ENCODE measurements around the gene POLR1D.

The POLR1D gene, protein sequence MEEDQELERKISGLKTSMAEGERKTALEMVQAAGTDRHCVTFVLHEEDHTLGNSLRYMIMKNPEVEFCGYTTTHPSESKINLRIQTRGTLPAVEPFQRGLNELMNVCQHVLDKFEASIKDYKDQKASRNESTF

DNA sequence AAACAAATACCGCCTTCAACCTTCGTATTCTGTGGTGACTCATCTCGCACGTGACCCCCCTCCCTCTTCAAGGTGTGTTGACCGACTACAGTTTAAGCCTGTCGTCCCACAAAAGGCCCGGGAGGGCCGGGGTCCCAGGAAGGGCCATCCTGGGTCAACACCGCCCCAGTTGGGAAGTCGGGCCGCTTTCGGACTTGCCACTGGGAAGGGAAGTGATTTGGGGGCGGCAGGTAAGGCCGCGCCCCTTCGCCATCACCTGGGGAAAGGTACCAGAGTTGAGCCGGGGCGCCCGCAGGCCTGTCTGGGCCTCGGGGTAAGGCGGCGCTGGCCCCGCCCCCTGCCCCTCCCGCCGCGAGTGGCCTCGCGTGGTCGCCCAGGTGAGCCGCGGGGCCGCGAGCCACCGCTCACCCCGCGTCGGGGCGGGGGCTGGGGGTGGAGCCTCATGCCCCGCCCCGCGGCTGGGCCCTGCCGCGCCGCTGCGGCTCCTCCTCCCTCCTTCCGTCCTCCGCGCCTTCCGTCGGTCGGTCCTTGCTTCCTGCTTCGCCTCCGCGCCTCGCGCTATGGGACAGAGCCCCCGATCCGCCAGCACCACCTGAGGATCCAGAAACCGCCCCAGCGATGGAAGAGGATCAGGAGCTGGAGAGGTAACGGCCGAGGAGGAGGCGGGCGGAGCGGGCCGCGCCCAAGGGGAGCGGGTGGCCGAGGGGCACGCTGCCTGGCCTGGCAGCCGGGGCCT, at the start of gene POLR1D:
POLR1D (plus strand) TSS at position 527 of the 736 bp plus-strand sequence; CDS start at position 619, 92 bp downstream.
- peak; percentile 58 to 82 for DNase-seq

DNA sequence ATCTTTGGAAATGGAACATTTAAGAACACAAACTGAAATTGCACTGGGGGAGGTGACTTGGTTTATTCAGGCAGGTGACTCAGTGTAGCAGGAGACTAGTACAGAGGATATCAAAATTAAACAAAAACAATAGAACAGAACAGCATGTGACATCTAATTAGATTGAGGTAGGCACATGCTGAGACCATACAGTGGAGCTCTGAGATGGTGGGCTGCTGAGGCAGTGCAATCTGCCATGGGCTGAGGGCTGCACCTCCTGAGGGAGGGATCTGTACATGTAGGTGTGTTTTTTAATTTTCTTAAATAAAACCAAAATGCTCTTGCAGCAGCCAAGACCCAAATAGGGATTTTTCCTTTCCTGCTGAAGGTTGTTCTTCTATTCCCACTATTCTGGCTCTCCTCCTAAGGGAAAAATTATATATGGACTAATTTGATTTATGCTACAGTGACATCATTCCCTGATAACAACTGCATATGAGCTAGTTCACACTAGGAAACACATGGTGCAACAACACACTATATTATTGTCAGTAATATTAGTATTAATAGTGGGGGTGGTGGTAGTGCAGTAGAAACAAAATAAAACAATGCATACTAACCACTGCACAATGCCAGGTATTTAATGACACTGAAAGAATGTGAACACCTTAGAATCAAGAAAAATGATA, 49.3 kb upstream of the POLR1D start:
- no peak for DNase-seq

DNA sequence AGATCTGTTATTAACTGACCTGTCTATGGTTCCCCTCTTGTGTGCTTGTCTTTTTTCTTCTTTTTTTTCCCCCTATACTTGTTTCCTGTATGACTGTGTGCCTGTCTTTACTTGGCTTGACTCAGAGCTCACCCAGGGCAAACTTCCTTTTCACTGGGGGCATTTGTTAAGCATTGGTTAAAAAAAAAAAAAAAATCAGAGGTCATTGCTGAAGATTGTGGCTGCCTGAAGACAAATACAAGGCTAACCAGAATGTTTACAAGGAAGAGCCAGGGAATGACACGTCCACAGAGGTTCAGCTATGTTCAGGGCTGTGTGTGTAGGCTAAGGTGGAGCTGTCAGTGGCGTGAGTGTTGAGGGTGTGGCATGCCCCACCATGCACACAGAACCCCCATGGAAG, 48.4 kb upstream of the POLR1D start:
- no peak for DNase-seq

DNA sequence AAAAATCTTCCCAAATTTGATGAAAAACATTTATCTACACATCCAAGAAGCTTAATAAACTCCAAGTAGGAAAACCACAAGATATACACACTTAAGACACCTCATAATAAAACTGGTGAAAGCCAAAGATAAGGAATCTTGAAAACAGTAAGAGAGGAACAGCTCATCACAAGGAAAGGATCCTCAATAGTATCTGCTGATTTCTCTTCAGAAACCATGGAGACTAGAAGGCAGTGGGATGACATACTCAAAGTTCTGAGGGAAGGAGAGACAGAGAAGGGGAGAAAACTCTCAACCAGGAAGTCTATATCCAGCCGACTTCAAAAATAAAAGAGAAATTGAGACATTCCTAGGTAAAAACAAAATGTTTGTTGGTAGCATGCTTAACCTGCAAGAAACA, 47.0 kb upstream of the POLR1D start:
- no peak for DNase-seq

DNA sequence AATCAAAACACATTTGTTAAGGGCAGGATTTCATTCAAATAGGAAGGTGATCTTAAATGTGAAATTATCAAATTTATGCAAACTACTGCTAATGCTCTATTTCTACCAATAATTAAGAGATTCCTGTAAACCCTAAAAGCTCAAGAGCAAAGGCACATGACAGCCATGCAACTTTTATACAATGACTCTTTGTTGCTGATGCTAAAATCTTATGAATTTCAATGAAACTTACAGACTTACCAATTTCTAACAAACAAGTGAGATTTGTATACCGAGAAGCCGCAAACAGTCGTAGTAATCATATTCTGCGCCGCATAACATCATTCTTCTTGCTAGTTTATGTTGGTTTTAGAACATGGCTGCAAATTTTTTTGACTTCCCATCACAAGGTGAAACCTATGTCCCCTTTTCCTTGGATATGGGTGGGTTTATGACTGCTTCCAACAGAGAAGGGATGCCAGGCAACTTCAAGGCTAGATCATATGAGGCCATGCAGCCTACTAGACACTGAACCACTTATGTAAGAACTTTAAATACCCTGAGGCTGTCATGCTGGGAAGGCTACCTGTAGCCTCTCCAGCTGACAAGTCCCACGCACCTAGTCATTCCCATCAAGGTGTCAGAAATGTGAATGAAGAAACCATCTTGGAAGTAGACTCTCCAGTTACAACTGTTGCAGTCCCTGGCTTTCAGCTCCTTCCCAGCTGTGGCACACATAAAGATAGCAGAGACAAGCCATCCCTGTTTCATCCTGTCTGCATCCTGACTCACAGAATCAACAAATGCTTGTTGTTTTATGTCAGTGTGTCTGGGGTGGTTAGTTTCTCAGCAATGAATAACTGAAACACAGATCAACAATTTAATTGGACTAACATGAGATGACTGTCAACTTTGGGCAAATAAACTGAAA, 43.3 kb upstream of the POLR1D start:
- no peak for DNase-seq

DNA sequence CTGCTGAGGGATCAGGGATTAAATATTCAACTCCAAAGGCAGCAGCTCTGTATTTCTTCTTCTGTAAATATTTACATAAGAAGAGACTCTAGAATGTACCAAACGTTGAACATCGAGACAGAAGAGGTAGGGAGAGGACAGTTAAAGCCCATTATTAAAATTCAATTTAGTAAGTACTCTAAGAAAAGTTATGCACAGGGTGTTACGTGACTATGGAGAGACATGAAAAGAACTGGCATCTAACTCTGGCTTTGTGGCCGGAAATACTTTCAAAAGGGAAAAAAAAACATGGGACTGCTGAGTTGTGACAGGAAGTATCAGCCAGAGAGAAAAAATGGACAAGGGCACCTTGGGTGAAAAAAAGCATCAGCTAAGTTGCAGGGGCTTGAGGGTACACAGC, 38.0 kb upstream of the POLR1D start:
- no peak for DNase-seq

DNA sequence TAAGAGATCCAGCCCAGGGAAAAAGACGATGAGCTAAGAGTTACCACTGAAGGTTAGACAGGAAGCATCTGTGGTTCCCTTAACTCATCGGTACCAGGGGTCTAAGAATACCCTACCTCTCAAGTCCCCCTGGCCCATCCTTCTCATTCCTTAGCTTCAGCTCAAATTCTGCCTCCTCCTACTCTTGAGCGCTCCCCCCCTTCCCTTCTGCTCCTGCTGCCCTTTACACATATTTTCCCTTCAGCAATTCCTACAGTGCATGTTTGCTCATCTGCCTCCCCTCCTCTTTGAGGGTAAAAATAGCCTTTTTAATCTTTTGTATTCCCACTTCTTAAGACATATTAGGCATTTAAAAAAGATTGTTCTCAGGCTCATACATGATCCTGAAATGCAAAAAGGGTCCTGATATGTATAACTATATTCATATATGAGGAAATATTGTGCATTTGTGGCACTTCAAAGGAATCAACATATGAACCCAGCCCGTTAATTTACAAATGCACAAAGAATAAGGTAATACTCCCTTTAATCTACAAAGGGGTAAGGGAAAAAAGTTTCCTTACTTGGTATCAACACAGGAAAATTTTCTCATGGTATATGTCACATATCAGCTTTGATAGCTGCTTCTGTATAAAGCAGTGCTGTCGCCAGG, 34.5 kb upstream of the POLR1D start:
- no peak for DNase-seq

DNA sequence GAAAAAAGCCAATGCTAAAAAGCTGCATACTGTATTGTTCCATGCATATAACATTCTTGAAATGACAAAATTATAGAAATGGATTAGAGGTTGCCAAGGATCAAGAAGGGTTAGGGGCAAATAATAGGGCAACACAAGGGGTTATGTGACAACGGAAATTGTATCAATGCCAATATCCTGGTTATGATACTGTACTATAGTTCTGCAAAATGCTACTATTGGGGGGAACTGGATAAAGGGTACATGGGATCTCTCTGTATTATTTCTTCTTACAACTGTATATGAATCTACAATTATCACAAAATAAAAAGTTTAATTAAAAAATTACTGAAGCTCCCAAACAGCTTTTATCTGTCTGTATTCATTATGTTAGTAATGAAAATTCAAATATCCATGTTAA, 33.3 kb upstream of the POLR1D start:
- no peak for DNase-seq

DNA sequence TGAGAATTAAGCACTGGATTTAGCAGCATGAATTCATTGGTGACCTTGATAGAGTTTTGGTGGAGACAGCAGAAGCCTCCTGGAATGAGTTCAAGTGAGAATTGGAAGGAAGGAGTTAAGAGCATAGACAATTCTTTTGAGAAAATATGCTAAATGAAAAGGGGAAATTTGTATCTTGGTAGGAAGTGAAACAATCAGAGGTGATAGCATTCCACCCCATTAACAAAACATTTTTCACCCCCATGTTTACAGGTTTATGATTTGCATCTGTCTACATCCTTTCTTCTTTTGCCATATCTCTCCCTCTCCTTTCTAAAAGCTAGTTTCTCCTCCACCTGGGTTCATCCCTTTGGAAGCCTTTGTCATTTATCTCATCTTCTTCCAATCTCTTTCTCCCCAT, 28.8 kb upstream of the POLR1D start:
- no peak for DNase-seq

DNA sequence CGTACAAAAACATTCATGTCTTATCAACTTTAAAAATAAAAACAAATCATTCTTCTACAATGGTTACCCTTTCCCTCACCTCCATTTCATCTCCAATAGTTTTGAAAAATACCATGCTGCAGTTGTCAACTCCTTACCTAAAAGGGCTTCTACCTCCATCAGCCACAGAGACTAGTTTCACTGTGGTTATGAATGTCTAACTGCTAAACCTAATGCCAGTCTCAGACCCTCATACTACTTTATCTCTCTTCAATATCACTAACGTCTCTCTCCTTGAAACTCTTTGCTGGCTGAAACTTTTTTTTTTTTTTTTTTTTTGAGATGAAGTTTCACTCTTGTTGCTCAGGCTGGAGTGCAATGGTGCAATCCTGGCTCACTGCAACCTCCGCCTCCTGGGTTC, 28.4 kb upstream of the POLR1D start:
- no peak for DNase-seq

DNA sequence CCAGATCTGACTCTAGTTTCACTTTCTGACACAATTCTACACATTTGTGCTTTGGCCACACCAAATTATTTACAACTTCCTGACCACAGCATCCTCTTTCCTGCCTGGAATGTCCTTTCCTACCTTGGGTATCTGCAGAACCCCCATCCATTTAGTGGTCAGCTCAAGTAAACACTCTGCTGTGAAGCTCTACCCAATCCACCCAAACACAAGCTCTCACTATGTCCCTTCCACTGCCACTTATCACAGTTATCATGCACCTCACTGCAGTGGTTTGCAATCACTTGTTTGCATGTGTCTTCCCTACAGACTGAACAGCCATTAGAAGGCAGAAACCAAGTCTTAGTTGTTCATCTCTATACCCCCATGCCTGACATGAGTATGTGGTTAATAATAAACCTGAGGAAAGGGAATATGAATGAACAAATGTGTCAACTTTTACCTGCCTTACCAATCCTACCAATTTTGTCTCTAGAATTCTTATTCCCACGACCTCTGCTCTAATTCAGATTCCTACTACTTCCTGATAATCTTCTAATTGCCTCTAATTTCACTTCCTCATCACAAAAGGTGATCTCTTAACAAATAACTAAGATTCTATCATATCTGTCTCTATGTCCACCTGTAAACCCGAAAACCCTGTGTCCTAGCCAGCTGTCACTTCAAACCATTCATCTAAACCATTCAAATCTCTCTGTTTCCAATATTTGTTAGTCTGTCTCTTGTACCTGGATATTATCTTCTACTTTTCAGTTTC, 26.5 kb upstream of the POLR1D start:
- DNase-seq, result no peak

DNA sequence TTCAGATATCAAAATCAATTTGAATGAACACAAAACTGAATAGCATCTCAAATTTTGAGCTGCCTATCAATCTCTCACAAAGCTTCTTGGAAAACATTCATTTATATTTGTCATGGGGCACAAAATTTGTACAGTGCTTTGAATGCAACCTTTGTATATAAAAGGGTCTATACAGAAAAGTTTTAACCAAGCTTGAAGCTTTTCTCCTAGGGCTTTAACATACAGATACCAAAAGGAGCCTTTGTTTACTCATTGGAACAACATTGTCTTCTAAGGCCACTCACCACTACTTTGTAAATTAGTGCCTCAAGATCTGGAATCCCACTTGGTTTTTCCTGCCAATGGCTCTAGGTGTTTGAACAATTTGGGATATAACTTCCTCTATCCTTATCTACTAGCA, 22.6 kb upstream of the POLR1D start:
- no peak for DNase-seq

DNA sequence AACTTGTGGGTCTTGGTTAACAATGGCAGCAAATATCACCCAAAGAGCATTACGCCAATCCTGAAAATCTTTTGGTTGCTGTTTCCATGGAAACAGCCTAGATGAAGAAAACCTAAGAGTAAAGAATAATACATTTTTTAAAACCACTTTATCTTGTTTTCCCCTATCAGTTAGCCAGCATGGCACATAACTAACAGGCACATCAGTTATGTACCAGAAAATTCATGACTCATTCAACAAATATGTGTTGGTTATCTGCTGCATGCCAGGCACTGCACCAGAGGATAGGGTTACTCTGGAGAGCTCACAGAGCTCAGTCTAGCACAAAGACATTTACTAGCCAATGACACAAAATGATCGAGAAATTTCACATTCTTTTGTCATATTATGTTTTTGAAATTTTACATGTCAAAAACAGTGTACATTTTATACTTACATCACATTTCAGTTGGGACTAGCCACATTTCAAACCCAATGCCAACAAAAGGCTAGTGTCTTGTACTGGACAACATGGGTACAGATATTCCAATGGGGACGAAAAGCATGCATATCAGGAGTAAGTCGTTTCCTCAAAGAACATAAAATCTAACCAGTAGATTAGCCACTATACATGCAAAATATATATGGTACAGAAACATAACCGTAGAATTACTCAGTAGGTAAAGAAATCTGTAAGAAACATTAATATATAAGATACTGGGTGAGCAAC, 21.7 kb upstream of the POLR1D start:
- DNase-seq, result peak in 1 of 2 experiments; percentile 9

DNA sequence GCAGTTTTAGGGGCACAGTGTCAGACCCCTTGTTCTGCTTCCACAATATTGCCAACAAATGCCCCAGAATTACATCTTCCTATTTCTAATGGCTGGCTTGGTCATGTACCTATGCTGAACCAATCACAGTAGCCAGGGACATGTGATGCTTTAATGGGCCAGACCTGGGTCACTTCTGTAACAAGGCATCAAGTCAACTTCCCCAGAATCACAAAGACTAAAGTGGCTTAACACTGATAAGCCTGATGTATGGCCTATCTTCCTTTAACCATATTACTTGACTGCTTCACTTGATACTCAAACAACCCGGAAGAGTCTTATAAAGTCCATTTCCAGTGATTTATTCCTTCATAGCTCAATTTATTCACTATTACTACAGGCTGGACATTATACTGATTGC, 21.0 kb upstream of the POLR1D start:
- DNase-seq, result no peak

DNA sequence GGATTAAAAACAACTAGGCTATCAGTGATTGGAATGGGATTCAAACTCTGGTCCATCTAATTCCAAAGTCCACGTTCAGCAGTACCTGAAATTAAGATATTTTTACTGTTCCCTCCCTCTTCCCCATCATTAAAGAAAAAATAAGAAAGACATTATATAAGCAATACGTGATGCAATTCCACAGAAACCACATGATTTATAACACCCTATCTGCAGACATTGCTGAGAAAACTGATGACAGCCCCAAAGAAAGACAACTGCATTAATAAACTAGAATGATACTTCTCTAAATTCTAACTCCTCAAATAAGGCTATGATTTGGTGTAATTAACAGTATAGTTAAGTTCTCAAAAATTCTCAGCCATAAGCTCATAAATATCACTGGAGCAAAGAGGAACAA, 20.5 kb upstream of the POLR1D start:
- no peak for DNase-seq

DNA sequence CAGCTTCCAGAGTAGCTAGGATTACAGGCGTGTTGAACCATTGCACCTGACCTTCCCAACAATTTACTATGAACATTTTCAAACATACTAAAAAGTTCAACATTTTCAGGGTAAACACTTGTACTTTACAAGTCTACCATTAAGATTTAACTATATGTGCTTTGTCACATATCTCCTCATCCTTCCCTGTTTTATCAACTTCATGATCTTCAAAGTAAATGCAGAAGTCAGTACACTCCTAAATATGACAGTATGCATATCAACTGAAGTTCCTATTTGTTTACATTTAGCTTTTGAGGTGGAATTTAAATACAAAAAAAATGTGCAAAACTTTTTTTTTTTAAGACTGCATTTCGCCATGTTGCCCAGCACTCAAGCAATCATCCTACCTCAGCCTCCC, 19.9 kb upstream of the POLR1D start:
- DNase-seq, result no peak

DNA sequence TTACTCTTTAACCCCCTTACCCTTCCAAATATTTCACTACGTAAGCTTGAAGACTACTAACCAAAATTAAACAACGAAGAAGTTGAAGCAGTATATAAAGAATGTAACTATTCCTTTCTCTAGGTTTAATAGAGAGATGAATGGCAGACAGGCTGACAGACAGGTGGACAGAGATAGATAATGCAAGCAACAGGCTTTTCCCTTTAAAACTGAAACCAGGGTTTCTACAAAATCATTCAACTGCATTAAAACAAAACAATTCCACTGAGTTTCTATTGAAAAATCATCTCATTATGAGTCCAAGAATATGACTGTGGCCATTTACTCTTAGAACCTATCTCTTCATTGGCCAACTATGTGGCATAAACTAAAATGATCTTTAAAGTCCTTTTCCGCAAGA, 16.6 kb upstream of the POLR1D start:
- DNase-seq, result no peak

DNA sequence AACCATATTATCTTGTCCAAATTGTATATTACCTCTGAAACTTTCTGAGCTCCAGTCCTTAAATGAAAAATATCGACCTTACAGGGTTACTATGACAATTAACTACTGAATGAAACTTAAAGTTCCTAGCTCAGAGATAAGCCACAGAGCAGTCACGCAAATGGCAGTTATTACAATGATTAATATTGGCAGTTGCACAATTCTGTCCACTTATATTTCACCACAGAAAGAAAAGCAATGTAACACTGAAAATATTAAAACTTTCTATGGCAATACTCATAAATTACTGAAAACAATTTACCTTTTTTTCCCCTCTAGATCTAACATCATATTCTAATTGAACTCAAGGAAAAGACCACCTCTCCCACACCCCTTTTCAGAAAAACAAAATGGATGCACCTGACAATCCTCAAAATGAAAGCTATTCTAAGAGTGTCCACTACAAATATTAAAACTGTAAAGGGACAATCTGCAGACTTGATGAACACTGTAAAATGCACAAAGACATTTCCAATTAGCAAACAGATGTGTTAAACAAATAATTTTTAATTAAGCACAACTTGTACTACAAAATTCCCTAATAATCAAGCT, 16.0 kb upstream of the POLR1D start:
- no peak for DNase-seq

DNA sequence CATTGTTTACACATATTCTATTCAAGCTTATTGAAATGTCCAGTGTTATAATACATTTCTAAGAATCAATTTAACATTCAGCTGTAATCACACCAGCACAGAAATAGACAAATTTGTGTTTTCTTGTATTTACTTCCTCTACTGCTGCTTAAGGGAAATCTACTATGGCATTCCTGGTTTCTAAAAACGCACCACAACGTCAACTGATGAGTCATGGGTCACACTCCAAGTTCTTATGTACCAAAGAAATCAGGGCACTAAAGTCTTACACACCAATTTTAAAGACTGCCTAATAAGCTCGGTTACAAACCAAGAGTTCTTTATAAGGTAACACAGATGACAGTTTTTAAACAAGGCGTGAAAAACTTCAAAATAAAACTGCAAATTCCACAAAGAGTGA, 14.6 kb upstream of the POLR1D start:
- no peak for DNase-seq

DNA sequence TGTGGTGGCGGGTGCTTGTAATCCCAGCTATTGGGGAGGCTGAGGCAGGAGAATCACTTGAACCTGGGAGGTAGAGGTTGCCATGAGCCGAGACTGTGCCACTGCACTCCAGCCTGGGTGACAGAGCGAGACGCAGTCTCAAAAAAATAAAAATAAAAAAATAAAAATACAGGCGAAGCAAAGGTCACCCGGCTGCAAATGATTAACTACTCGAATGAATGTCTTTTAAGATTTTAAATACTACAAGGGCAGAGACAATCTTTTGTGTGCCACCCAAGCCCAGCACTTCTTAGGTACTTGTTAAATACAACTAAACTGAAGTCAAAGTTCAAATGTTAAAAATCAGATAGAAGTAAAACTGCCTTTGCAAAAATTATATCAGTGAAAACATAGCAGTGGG, 8.1 kb upstream of the POLR1D start:
- no peak for DNase-seq

DNA sequence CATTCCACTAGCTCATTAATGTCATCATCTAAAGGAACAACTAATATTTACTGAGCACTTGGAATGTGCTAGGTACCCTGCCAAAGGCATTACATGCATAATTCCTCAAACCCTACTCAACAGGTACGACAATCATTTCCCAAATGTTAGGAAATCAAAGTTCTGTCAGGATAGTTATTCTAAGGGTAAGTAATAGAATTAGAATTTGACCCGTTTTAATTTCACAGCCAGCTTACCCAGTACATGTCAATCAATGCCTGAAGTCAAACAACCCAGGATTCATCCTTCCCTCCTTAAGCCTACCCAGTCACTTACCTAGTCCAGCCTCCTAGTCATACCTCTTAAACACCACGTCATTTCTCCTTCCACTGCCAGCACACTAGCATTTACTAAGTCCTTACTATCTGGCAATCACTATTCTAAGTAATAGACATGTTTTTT, 3.8 kb upstream of the POLR1D start:
- DNase-seq, result no peak
